Body of pancreas (tissue), 4 donors: ENCODE results near the gene SFXN2.

Experiments
- POLR2A ChIP-seq, 3 donors: fragments of 450-650 bp; IDR thresholded peaks; one replicate each; pipeline ENCODE4 v1.6.1; 2016; ENCODE audit warnings: antibody characterized with exemption in 3 of 3, mild to moderate bottlenecking in 2 of 3
- TF ChIP-seq, protein P1 (sequence below), 7 experiments: fragments of 450-650 bp in 4 of 7; fragments of 200-600 bp in 3 of 7; sonication (generic) in 3 of 7; IDR thresholded peaks; one replicate each; pipeline ENCODE4 v1.5.1; 2016 to 2019; ENCODE audit warnings: antibody characterized with exemption in 7 of 7

DNA sequence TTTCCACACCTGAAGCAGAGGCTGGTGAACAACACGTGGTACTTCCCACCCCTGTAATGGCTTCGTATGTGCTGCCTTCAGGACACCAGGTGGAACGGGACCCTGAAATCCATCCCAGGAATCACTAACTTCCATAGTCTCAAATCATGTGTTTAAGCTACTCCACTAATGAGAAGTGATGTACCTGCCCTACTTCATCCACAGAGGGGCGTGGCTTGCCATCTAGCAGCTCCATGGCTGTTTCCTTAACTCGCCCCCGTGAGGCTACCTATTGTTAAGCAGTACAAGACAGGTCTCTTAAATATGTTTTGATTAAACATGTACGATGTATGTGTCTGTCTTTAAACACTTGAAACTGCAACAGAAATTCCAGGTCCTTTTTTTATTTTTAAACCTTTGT is 32.0 kb upstream of the SFXN2 start:
- no peak for TF ChIP-seq POLR2A (IDR thresholded peaks at IDR 0.05)
- TF ChIP-seq, protein P1, sequence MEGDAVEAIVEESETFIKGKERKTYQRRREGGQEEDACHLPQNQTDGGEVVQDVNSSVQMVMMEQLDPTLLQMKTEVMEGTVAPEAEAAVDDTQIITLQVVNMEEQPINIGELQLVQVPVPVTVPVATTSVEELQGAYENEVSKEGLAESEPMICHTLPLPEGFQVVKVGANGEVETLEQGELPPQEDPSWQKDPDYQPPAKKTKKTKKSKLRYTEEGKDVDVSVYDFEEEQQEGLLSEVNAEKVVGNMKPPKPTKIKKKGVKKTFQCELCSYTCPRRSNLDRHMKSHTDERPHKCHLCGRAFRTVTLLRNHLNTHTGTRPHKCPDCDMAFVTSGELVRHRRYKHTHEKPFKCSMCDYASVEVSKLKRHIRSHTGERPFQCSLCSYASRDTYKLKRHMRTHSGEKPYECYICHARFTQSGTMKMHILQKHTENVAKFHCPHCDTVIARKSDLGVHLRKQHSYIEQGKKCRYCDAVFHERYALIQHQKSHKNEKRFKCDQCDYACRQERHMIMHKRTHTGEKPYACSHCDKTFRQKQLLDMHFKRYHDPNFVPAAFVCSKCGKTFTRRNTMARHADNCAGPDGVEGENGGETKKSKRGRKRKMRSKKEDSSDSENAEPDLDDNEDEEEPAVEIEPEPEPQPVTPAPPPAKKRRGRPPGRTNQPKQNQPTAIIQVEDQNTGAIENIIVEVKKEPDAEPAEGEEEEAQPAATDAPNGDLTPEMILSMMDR (IDR thresholded peaks at IDR 0.05), result no peak
